NCI-H526 (cell line): ENCODE measurements around the gene AOAH.
"Not testable (repeated sequence)": the region's sequence is repeated elsewhere in the genome, so short reads cannot be mapped to it uniquely, and the experiment has no call there.

Experiments
- DNase-seq, 2 experiments: peaks; one replicate each; lab custom pipeline; 2025; lab: John Stamatoyannopoulos, UW

AOAH gene

DNA sequence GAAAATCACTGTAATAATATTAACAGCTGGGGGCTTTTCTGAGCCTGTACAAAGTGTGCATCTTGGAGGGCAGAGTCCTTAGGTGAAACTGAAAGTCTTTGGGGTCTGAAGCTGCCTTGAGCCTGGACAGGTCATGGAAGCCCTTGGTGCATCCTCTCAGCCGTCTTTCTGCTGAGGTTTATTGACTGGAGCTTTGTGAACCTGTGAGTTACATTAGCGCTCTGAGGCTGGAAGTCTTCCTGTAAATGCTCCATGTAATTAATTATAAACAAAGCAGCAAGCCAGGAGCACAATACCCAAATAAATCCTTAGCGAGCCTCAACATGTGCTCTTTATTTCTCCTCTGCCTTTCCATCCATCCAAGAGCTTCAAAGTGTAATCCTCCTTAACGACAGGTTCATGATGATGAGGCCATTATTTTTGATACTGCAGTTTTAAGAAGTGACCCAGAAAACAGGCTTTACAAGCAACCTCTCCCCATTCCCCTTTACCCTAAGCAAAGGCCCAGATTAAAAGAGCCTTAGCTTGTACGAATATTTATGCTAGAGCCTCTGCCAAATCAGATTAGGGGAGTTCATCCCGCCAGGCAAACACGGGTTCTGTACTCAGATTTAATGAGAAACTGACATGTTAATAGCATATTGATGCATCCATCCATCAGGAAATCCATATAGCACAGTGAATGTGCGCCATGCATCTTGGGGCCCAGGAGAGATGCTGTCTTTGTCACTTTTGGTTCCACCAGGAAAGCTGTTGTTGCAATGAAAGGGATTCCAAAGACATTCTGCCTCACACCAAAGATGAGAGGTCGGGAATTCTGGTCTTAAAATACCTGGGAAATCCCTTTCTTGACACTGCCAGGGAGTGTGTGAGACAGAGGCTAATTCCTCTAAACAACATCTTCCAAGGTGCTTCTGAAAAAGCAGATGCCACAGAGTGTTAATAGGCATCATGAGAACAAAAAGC lies 216.5 kb downstream of the AOAH start:
- DNase-seq = peak in 1 of 2 experiments; percentile 5

DNA sequence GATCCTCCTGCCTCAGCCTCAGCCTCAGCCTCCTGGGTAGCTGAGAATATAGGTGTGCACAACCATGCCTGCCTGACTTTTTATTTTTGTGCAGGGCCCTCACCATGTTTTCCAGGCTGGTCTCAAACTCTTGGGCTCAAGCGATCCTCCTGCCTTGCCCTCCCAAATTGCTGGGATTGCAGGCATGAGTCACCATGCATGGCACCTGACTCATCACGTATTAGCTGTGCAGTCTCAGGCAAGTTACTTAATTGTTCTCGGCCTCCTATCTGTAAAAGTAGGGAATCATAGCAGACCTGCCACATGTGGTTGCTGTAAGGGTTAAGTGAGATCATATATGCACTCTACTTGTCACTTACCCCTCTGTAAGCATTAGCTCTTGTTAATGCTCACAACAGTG lies 217.5 kb downstream of the AOAH start:
- no peak for DNase-seq

DNA sequence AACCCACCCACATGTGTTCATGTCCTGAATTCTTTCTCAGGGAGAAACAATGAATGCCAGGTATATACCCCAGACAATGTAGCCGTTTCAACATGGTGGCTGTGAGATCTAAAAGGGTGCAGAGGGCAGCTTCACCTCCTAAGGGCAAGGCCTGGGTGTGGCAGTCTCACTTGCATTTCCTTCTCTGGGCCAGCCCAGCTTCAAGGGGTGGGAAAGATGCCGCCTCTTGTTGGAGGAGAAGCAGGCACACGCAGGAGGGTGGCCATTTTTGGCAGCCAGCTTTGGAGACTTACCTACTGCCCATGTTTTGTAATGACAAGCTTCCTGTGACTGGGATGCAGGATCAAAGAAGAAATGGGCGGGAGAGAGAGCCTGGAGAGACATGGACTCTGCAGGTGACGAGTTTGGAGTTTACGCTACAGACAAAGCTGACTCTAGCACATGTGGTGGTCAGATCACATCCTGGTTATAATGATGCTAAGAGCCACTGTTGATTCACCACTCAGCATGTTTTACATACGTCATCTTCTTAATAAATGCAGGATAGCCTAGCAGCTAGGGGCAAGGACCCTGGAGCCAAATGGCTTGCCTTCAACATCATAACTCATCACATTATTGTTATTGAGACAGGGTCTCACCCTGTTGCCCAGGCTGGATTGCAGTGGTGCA lies 218.0 kb downstream of the AOAH start:
- DNase-seq = no peak

DNA sequence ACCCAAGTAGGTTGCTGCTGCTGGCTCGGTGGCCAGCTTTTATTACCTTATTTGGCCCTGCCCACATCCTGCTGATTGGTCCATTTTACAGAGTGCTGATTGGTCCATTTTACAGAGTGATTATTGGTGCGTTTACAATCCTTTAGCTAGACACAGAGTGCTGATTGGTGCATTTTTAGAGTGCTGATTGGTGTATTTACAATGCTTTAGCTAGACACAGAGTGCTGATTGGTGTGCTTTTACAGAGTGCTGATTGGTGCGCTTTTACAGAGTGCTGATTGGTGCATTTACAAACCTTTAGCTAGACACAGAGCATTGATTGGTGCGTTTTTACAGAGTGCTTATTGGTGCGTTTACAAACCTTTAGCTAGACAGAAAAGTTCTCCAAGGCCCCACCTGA lies 219.7 kb downstream of the AOAH start:
- not testable (repeated sequence) for DNase-seq

DNA sequence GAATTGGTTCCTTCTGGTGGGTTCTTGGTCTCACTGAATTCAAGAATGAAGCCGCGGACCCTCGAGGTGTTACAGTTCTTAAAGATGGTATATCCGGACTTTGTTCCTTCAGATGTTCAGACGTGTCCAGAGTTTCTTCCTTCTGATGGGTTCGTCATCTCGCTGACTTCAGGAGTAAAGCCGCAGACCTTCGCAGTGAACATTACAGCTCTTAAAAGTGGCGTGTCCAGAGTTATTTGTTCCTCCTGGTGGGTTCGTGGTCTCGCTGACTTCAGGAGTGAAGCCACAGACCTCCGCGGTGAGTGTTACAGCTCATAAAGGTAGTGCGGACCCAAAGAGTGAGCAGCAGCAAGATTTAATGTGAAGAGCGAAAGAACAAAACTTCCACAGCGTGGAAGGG lies 220.1 kb downstream of the AOAH start:
- DNase-seq = not testable (repeated sequence)

DNA sequence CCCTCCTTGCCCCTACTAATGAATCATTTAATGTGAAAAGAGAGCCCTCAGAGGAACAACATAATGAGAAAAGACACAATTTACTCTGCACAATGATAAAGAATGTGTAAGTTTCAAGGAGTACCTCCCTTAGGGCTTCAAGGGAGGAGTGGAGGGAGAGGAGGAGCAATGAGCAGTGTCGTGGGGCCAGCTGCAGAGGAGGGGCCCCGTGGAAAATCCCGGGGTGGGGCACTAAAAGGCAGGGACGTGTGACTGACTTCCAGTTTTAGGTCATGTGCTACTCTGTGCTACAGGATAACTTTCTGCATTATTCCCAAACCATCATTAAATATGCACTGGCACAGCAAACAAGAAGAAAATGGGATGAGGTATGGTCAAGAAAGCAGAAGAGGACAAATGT lies 226.5 kb downstream of the AOAH start:
- DNase-seq = no peak

DNA sequence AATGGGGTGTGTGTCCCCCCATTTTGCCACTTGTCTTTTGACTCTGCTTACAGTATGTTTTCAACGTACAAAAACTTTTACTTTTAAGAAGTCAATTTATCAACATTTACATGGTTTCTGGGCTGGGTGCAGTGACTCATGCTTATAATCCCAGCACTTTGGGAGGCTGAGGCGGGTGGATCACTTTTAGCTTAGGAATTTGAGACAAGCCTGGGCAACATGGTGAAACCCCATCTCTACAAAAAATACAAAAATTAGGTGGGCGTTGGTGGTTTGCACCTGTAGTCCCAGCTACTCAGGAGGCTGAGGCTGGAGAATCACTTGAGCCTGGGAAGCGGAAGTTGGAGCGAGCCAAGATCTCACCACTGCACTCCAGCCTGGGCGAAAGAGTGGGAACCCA lies 227.1 kb downstream of the AOAH start:
- not testable (repeated sequence) for DNase-seq

DNA sequence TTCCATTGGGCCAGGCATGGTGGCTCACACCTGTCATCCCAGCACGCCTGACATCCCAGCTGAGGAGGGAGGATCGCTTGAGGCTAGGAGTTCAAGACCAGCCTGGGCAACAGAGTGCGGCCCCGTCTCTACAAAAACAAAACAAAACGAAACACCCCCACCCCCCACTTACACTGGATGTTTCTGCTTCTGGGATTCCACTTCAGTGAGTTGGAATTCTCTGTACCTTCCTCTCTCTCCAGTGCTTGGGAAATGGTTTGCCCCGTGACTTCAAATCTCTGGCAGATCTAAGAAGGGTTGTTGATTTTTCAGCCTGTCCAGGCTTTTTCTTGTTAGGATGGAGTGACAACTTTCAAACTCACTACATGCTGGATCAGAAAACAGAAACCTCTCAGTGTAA lies 227.7 kb downstream of the AOAH start:
- DNase-seq = no peak

DNA sequence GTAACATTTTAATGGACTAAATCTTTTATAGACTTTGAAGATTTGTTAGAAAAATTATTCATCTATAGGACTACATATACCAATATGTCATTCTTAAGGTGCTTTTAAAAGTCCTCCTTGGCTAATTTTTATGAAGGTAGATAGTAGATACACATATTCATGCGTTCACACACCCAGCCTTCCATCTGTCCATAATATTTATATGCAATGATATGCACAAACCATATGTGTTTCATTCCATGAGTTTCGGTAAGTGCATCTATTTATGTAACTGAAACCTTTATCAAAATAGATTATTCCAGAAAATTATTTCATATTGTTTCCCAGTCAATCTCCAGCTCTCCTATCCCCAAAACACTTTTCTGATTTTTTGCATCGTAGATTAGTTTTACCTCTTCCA lies 233.0 kb downstream of the AOAH start:
- no peak for DNase-seq

DNA sequence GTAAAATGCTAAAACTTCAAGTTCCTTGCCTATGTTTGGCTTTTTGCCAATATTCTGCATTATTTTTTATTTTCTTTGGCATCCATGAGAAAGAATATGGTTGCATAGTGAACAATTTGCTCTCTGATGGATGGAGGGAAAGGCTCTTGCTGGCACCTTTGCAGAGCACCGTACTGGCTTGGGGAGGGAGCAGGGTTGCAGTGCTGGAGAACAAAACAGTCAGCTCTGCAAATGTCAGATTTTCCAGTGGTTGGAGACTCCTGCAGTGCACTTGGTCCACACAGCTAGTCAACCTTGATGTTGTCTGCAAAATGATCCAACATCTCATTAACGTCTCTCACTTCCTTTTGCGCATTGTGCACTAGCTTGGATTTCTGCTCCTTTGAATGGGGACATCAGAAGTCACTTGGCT lies 233.9 kb downstream of the AOAH start:
- DNase-seq = no peak

DNA sequence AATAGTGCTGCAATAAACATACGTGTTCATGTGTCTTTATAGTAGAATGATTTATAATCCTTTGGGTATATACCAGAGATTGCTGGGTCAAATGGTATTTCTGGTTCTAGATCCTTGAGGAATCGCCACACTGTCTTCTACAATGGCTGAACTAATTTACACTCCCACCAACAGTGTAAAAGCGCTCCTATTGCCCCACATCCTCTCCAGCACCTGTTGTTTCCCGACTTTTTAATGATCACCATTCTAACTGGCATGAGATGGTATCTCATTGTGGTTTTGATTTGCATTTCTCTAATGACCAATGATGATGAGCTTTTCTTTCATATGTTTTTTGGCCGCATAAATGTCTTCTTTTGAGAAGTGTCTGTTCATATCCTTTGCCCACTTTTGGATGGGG lies 235.6 kb downstream of the AOAH start:
- not testable (repeated sequence) for DNase-seq

DNA sequence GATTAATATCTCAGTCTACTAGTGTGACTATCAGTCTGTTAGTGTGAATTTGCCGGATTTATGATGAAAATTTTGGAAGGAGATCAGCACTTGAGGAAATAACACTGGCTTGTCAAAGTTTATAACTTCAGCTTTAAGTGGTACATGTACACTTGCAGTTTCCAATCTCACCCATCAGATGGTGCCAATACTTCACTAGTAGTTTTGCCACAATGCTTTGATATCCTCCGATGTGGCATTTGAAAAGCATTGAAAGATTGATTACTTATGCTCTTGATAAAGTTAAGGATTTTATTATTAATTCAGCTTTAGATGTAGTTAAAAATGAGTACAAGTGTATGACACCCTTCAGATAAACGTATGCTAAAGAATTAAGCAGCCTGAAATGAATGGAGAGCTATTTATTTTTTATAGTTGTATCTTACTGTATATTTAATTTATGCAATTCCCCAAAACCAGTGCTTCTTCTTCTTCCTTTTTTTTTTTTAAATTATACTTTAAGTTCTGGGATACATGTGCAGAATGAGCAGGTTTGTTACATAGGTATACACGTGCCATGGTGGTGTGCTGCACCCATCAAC lies 236.4 kb downstream of the AOAH start:
- peak; percentile 50 to 69 for DNase-seq

DNA sequence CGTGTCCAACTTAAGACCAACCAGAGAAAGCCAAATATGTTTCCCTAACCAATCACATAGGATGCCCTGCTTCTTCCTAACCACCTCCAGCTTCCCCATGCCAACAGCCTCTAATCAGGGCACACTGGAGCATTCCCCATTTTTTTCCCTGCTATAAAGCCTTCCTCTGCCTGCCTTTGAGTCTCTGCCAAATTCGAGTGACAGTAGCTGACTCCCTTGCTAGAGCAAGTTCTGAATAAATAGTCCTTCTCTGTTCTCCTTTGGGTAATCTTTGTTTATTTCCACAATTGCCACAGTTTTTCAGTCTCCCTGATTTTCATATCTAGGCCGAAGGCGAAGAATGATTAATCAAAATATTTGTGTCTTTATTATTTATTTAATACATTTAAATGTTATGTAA lies 238.0 kb downstream of the AOAH start:
- no peak for DNase-seq

DNA sequence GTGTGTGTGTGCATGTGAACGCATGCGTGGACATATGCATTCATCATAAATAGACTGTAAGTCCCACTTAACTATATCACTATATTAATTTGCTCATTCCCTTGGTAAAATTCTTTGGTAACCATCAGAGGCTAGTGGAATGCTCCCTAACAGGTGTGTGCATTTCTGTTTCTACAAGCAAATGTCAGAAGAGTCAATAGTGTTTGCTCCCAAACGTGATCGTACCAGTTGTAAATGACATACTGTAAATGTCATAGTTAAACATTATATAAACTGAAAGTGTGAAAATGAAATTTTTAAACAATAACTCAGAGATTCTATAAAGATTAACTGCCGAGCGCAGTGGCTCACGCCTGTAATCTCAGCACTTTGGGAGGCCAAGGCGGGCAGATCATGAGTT lies 240.0 kb downstream of the AOAH start:
- DNase-seq = no peak

DNA sequence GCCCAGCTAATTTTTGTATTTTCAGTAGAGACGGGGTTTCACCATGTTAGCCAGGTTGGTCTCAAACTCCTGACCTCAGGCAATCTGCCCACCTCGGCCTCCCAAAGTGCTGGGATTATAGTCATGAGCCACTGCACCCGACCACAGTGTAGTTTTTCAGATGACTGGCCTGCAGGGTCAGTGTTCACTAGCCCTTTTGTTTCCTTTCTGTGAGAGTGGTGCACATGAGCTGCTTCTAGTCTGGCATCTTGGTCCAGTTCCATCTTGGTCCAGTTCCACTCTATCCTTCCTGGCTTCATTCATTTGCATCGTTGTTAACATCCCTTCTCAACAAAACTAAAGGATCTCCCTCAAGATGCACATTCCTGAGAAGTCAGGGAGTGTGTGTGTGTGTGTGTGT lies 240.4 kb downstream of the AOAH start:
- not testable (repeated sequence) for DNase-seq

DNA sequence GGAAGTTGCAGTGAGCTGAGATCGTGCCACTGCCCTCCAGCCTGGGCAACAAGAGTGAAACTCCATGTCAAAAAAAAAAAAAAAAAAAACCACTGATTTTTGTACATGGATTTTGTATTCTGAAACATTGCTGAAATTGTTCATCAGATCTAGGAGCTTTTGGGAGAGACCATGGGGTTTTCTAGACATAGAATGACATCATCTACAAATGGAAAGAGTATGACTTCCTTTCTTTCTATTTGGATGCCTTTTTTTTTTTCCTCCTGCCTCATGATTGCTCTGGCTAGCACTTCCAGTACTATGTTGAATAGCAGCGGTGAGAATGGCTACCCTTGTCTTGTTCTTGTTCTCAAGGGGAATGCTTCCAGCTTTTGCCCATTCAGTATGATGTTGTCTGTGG lies 245.5 kb downstream of the AOAH start:
- DNase-seq = no peak

DNA sequence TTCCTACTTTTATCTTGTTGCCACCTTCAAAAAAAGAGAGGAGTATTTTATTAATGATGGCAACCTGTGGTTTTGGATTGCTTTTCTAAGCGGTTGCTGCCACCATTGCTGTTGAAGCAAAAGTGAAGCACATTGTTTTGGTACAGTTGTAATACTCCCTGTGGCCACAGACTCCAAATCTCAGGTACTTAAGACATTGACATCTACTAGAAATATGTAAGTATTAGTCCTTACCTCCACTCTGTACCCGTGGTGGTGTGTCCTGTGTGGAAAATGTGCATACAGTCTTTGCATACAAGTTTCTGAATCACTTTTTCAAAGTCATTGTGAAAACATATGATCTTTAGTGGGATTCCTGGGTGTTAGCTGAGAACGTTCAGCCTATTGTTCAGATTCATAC lies 248.9 kb downstream of the AOAH start:
- no peak for DNase-seq

DNA sequence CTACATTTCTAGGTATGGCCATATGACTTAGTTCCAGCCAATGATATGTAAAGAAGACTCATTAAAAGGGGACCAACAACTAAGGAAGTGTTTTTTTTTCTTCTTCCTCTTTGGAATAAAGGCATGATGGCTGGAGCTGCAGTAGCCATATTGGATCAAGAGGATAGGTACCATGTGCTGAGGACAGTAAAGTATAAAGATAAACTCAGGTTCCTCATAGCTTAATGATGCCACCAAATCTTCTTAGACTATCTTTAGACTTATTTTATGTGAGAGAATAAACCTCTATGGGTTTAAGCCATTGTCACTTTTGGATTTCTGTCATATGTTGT lies 249.3 kb downstream of the AOAH start:
- no peak for DNase-seq

DNA sequence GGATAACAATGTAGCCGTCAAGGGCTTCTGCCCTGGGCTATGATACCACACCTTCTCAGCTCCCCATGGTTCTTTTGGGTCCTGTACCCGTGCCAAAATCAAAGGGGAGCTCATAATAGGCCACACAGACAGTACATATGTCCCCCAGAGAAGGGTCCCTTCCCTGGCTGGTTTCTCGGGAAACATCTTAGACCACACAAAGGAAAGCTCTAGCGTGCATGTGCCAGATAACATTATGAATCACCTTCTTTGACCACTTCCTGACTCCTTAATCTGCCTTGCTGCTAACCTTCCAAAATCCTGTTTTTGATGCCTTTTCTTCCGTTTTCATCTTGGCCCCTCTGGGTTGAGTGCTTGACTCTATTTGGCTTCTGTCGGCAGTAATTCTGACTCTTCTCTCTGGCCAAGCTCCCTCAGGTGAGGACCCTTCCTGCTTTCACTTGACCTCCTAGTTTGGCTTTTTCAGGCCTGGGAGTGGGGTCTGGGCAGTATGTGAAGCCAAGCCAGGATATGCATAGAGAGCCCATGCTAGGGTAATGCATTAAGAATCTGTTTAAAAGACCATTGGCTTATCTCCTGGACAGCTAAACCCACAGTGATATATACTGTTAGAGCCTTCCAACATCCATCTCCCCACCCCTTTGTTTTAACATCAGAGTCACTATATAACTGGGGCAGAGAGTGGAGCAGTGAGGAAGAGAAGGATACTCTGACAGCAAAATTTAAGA lies 249.8 kb downstream of the AOAH start:
- DNase-seq = no peak

DNA sequence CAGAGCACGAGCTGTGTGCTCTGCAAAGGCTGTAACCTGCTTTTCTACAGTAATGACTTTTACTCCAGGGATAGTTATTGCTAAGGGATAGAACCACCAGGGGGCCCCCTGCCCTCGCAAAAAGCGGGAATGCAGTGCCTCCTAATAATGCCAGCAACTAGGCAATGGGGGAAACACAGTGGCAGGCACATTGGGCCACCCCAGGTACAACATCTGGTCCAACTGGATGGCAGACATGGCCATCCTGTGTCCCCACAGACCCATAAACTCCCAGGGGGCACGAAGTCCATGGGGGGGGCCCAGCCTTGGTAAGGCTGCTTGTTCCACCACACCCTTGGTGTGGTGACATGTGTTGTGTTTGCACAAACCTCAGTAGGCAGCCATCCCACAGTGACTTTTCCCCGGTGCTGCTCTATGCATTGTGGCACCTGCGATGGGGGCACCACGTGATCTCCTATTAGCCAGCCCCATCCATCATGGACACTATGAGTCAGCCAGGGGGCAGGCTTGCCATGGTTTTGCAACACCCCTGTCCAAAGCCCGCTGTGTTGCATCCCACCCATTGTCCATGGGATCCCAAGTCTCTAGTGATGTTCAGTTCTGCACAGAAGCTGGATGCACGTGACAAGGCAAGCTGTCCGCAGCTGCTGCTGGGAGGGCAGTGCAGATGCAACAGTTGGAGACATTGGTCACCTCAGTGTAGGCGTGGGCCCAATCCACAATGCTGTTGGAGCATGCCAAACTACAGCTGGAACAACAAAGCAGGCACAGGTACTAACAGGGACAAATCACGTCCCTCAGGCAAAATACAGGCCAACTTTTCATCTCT lies 250.6 kb downstream of the AOAH start:
- DNase-seq = peak in 1 of 2 experiments; percentile 79

DNA sequence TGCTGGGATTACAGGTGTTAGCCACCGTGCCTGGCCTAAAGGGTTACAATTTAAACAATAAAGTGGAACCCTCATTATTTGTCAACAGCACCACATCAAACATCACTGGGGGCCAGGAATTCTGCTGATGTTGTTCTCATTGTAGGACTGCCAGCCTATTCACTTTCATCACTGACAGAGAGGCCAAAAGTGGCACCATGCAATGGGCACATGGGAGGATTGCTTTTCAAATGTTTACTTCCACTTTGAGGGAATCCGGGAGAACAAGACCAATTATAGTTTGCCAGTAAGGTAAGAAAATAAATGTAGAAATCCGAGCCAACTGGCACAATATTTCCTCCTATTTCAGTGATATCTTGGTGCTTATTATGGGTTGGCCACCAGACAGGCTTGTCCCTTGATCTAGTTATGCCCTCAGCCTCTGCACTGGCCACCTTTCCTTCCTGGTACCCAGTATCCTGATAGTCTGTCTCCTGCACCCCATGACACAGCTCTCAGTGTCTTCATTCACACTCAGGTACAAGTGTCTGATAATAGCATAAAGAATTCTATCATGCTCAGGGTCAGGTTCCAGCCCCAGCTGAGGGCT lies 252.1 kb downstream of the AOAH start:
- no peak for DNase-seq
